Astrocyte (in vitro differentiated cells and primary cell): Measurements from ENCODE around the gene GSG1L. TPM values are rescaled to one million over a fixed set of nuclear protein-coding genes. Genes with fewer than 3 reads are reported as not detected.

Experiments
- DNase-seq: peaks from one replicate; pipeline ENCODE4 v3.0.0-alpha.2; 2010; ENCODE audit warnings: low read depth
- FAIRE-seq: peaks from 2 replicates; lab custom pipeline; 2011; peaks lifted over from hg19 to GRCh38; lab: Jason Lieb, UNC
- H2AFZ ChIP-seq: 2 replicates; pipeline ENCODE4 v1.6.0; 2012; ENCODE audit warnings: low read depth, low read length, inconsistent platforms
- H3K27ac ChIP-seq: 2 replicates; pipeline ENCODE4 v1.5.1; 2011; ENCODE audit warnings: low read depth, low read length, inconsistent platforms
- H3K27me3 ChIP-seq: 2 replicates; pipeline ENCODE4 v1.6.0; 2011; ENCODE audit warnings: low read length, inconsistent platforms; ENCODE audit not compliant: insufficient read depth
- H3K36me3 ChIP-seq: 2 replicates; pipeline ENCODE4 v1.5.1; 2011; ENCODE audit warnings: low read length, inconsistent platforms; ENCODE audit not compliant: insufficient read depth
- H3K4me1 ChIP-seq: 2 replicates; pipeline ENCODE4 v1.5.1; 2011; ENCODE audit warnings: low read length, inconsistent platforms; ENCODE audit not compliant: insufficient read depth
- H3K4me2 ChIP-seq: 2 replicates; pipeline ENCODE4 v1.6.0; 2012; ENCODE audit warnings: low read length, inconsistent platforms
- H3K4me3 ChIP-seq: 2 replicates; pipeline ENCODE4 v1.5.1; 2011; ENCODE audit warnings: low read depth, mild to moderate bottlenecking, low read length, inconsistent platforms; ENCODE audit not compliant: insufficient read depth
- H3K79me2 ChIP-seq: 2 replicates; pipeline ENCODE4 v1.6.0; 2012; ENCODE audit warnings: mild to moderate bottlenecking, low read length, inconsistent platforms; ENCODE audit not compliant: insufficient read depth
- H3K9ac ChIP-seq: 2 replicates; pipeline ENCODE4 v1.6.0; 2012; ENCODE audit warnings: mild to moderate bottlenecking, low read length, inconsistent platforms
- H3K9me3 ChIP-seq: 2 replicates; pipeline ENCODE4 v1.5.1; 2012; ENCODE audit warnings: low read depth, mild to moderate bottlenecking, low read length, inconsistent platforms; ENCODE audit not compliant: insufficient read depth
- H4K20me1 ChIP-seq: 2 replicates; pipeline ENCODE4 v1.6.0; 2012; ENCODE audit warnings: low read length, inconsistent platforms; ENCODE audit not compliant: insufficient read depth
- H3K27ac Mint-ChIP-seq: one replicate; pipeline ENCODE4 v1.8.0; 2021; ENCODE audit warnings: mild to moderate bottlenecking, mixed read lengths; ENCODE audit not compliant: unreplicated experiment
- H3K27me3 Mint-ChIP-seq: one replicate; pipeline ENCODE4 v1.8.0; 2021; ENCODE audit warnings: low read depth, mixed read lengths; ENCODE audit not compliant: unreplicated experiment
- H3K36me3 Mint-ChIP-seq: one replicate; pipeline ENCODE4 v1.8.0; 2021; ENCODE audit warnings: low read depth, mixed read lengths; ENCODE audit not compliant: unreplicated experiment
- H3K4me1 Mint-ChIP-seq: one replicate; pipeline ENCODE4 v1.8.0; 2021; ENCODE audit warnings: low read depth, mixed read lengths; ENCODE audit not compliant: unreplicated experiment
- H3K4me3 Mint-ChIP-seq: one replicate; pipeline ENCODE4 v1.8.0; 2021; ENCODE audit warnings: mild to moderate bottlenecking, moderate library complexity, mixed read lengths; ENCODE audit not compliant: unreplicated experiment
- H3K9me3 Mint-ChIP-seq: one replicate; pipeline ENCODE4 v1.8.0; 2021; ENCODE audit warnings: mild to moderate bottlenecking, mixed read lengths; ENCODE audit not compliant: unreplicated experiment
- EZH2 ChIP-seq: IDR thresholded peaks from 2 replicates; pipeline ENCODE4 v1.6.1; 2012; ENCODE audit warnings: mild to moderate bottlenecking, low read length, inconsistent platforms; ENCODE audit not compliant: insufficient read depth
- total RNA-seq: library from RNA; stranded (reverse); gene quantifications from 2 replicates; pipeline ENCODE4 v1.2.1, GENCODE V29; 2021
- TF ChIP-seq, protein P1 (sequence below): IDR thresholded peaks from 2 replicates; pipeline ENCODE4 v1.5.1; 2011; ENCODE audit warnings: low read depth, mild to moderate bottlenecking, inconsistent platforms, low read length, moderate library complexity; ENCODE audit not compliant: insufficient read depth

The GSG1L gene
- total RNA-seq, 1 donor from 2014 or later, result not detected

DNA sequence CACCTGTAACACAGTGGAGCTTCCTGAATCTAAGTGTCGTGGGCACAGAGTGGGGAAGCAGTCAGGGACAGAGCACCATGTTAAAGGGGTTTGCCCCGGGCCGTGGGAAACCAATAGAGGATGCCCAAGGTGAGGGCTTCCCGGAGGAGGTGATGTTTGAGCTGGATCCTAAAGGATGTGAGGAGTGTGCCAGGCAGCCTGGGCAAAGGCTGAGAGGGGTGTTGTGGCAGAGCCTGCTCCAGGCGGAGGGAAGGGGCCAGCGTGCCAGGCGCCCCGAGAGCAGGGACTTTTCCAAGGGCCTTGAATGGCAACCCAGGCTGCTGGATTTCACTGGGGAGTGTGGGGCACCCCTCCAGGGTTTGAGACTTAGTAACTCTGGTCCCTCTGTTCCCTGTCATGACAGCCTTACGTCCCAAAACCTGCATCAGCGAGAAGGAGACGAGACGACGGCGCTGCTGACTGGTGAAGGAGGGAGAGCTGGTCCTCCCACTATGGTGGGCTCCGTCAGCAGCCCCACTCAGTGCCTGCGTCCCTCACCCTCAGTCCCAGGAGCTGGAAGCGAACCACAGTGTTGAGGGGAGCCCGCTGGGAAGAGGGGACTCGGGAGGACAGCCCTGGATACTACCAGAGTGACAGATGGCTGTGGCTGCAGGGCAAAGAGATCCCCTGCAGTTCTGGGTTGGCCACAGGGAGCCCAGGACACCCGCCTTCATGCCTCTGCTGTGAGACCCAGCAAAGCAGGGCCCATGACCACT is 285.2 kb downstream of the GSG1L start:
- Mint-ChIP-seq H3K9me3 (peaks cover 3% of the 10 kb centered on the region), H3K27ac (no peak overlapping the region), H3K4me1 (no peaks in the 10 kb centered on the region), H3K4me3 (no peak overlapping the region), H3K27me3 (peaks cover 4% of the 10 kb centered on the region), H3K36me3 (peaks cover 2% of the 10 kb centered on the region)
- H3K4me2 ChIP-seq, result no peak overlapping the region
- no peak overlapping the region for H3K27ac ChIP-seq
- H4K20me1 ChIP-seq, result no peaks in the 10 kb centered on the region
- no peaks in the 10 kb centered on the region for H3K9me3 ChIP-seq
- H3K36me3 ChIP-seq, result no peaks in the 10 kb centered on the region
- no peak for DNase-seq
- no peak overlapping the region for H2AFZ ChIP-seq
- no peaks in the 10 kb centered on the region for H3K27me3 ChIP-seq
- no peak for FAIRE-seq
- no peaks in the 10 kb centered on the region for H3K79me2 ChIP-seq
- H3K9ac ChIP-seq, result no peak overlapping the region
- peaks cover 20% of the 10 kb centered on the region for H3K4me1 ChIP-seq
- no peak for TF ChIP-seq EZH2
- TF ChIP-seq, protein P1, sequence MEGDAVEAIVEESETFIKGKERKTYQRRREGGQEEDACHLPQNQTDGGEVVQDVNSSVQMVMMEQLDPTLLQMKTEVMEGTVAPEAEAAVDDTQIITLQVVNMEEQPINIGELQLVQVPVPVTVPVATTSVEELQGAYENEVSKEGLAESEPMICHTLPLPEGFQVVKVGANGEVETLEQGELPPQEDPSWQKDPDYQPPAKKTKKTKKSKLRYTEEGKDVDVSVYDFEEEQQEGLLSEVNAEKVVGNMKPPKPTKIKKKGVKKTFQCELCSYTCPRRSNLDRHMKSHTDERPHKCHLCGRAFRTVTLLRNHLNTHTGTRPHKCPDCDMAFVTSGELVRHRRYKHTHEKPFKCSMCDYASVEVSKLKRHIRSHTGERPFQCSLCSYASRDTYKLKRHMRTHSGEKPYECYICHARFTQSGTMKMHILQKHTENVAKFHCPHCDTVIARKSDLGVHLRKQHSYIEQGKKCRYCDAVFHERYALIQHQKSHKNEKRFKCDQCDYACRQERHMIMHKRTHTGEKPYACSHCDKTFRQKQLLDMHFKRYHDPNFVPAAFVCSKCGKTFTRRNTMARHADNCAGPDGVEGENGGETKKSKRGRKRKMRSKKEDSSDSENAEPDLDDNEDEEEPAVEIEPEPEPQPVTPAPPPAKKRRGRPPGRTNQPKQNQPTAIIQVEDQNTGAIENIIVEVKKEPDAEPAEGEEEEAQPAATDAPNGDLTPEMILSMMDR, result no peak
- no peak overlapping the region for H3K4me3 ChIP-seq

GRCh38 chr16:27777527-27777926 is 286.0 kb downstream of the GSG1L start:
- no peak overlapping the region for H2AFZ ChIP-seq
- H3K4me2 ChIP-seq, result no peak overlapping the region
- H4K20me1 ChIP-seq, result no peaks in the 10 kb centered on the region
- H3K27ac ChIP-seq, result no peak overlapping the region
- Mint-ChIP-seq H3K4me1 (no peaks in the 10 kb centered on the region), H3K36me3 (peaks cover 2% of the 10 kb centered on the region), H3K4me3 (no peak overlapping the region), H3K9me3 (peaks cover 3% of the 10 kb centered on the region), H3K27me3 (peaks cover under 1% of the 10 kb centered on the region), H3K27ac (no peak overlapping the region)
- no peaks in the 10 kb centered on the region for H3K9me3 ChIP-seq
- no peaks in the 10 kb centered on the region for H3K36me3 ChIP-seq
- H3K4me3 ChIP-seq, result no peak overlapping the region
- no peak for TF ChIP-seq EZH2
- TF ChIP-seq, protein P1, result no peak
- H3K9ac ChIP-seq, result no peak overlapping the region
- H3K27me3 ChIP-seq, result no peaks in the 10 kb centered on the region
- peaks cover 20% of the 10 kb centered on the region for H3K4me1 ChIP-seq
- no peaks in the 10 kb centered on the region for H3K79me2 ChIP-seq
- DNase-seq, result no peak
- no peak for FAIRE-seq
